Measurements from ENCODE around the gene PIEZO2.
"Not testable (repeated sequence)": the region's sequence is repeated elsewhere in the genome, so short reads cannot be mapped to it uniquely, and the experiment has no call there.

PIEZO2 gene

GRCh38 chr18:10681581-10682367 is 467.6 kb downstream of the PIEZO2 start:
- no peak for DNase-seq (ENCODE audit: low spot score)

DNA sequence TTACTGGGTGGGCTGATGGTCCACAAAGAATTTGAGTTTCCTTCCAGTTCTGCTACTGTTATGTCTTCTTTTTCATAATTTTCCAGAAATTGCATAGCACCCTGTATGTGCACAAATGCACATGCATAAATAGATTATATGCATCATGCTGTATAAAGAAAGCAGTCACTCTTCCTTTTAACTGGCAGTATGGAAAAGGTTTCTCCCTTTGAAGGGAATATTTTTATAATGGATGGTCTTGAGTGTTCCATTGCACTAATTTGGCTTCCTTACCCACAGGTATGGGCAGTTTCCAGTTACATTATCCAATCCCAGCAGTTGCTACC is 469.1 kb downstream of the PIEZO2 start:
- no peak for DNase-seq (ENCODE audit: low spot score)

- DNase-seq (ENCODE audit: low spot score) = no peak
These were observed 469.7 kb downstream of the PIEZO2 start for GRCh38 chr18:10679557-10680270.

DNA sequence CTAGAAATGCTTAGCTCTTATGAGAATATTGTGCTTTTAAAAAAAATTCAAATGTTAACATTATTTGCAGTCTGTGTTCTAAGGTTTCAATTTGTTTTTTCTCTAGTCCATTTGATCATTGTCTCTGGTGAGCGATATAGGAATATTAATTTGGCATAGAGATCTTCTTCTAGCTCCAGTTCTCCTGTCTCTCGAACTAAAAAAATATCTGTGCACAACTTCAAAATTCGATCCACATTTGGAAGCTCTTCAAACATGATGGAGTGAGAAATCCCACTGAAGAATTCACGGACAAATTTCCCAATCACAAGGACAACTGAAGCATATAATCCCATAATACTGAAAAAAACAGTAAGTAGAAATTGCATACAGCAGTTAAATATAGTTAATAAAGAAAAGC is 477.9 kb downstream of the PIEZO2 start:
- no peak for DNase-seq (ENCODE audit: low spot score)

DNA sequence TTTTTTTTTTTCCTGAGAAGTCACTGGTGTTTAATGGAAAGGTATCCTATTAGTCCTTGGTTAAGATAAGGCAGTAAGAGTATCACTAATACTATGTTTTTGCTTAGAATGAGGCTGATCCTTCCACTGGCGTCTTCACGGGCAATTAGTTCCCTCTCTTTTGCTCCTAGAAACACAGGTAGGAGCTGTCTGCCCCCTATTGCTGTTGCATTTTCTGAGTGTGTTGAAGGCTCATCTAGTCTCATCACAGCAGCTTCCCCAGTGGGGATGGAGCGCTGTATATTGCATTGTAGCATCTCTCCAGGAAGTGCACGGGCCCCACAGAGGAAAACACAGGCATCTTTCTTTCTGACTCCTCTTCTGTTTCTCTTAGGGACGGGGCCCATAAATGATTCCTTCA is 478.5 kb downstream of the PIEZO2 start:
- no peak for DNase-seq (ENCODE audit: low spot score)

- no peak for DNase-seq (ENCODE audit: low spot score)
These were observed 479.8 kb downstream of the PIEZO2 start for GRCh38 chr18:10669441-10670100.

GRCh38 chr18:10663750-10664149 is 485.6 kb downstream of the PIEZO2 start:
- DNase-seq (ENCODE audit: low spot score) = no peak

- no peak for DNase-seq (ENCODE audit: low spot score)
These were observed 488.1 kb downstream of the PIEZO2 start for GRCh38 chr18:10661317-10661716.

DNA sequence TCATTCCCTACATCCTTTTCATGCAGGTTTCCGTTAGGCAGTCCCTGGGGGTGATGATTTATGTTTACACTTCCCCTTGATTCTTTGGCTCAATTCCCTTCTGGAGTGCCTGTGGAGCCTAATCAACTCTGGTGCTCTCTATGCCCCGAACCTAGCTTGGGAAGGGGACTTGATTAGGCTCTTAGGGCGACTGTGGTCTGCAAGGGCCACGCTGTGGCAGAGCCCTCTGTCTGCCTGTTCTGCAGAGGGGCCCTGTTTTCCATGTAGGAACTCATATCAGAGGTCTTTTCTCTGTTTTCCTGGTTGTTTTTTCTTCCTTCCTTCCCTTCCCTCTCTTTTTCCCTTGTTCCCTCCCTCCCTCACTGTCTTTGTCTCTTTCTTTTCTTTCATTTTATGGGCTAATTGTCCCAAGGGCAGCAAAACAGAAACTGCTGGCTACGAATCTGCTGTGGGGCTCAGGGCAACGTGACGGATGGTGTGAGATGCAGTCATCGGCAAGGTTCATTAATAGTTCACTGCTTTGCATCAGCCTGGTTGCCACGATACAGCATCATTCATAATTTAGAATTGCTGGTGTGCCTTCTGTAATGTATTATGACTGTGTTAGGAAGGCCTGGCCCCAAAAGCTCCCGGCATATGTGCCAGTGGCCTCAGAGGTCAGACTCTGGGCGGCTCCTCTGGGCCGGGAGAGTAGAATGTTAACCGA is 489.0 kb downstream of the PIEZO2 start:
- DNase-seq (ENCODE audit: low spot score) = no peak

- DNase-seq (ENCODE audit: low spot score) = no peak
These were observed 489.8 kb downstream of the PIEZO2 start for GRCh38 chr18:10659594-10659993.

- no peak for DNase-seq (ENCODE audit: low spot score)
These were observed 490.4 kb downstream of the PIEZO2 start for GRCh38 chr18:10659000-10659399.

DNA sequence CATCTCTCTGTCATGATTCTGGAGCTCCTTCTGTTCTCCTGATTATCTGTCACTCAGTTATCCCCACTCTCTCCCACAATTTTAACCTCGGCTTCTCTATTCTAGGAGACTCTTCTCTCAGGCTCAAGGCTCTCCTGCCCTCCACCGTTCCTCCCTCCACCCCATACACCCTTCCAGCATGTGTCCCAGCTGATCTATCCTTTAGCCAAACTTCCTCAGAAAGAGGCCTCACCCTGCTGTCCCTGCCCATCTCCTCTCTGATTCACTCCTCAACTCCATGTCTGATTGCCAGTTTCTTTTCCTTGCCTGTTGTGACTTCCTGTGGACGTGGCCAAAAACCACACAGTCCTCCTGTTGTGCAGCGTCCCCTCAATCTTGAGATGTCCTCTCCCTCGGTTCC is 505.4 kb downstream of the PIEZO2 start:
- DNase-seq (ENCODE audit: low spot score) = not testable (repeated sequence)

GRCh38 chr18:10642915-10643524 is 506.3 kb downstream of the PIEZO2 start:
- DNase-seq (ENCODE audit: low spot score) = not testable (repeated sequence)

GRCh38 chr18:10638539-10638885 is 510.9 kb downstream of the PIEZO2 start:
- DNase-seq (ENCODE audit: low spot score) = not testable (repeated sequence)

GRCh38 chr18:10637858-10638538 is 511.4 kb downstream of the PIEZO2 start:
- not testable (repeated sequence) for DNase-seq (ENCODE audit: low spot score)

GRCh38 chr18:10629076-10629475 is 520.3 kb downstream of the PIEZO2 start:
- not testable (repeated sequence) for DNase-seq (ENCODE audit: low spot score)

GRCh38 chr18:10626606-10627213 is 522.7 kb downstream of the PIEZO2 start:
- DNase-seq (ENCODE audit: low spot score) = not testable (repeated sequence)

GRCh38 chr18:10623606-10624005 is 525.8 kb downstream of the PIEZO2 start:
- not testable (repeated sequence) for DNase-seq (ENCODE audit: low spot score)

DNA sequence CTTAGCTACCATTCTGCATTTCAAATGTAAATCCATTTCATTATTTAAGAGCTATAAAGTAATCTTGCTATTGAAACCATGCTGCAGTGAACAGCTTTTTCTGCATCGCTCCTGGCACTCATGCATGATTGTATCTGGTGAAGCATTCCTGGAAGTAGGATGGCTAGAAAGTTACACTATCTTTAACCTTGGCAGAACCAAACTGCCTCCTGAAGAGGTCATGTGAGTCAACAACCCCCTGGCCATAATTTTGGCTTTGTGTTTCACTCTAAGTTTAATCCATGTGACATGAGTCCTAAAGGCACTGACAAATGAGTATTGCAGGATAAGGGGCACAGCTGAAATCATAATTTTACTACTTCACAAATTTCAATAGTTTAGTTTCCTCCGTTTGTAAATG is 526.4 kb downstream of the PIEZO2 start:
- not testable (repeated sequence) for DNase-seq (ENCODE audit: low spot score)

DNA sequence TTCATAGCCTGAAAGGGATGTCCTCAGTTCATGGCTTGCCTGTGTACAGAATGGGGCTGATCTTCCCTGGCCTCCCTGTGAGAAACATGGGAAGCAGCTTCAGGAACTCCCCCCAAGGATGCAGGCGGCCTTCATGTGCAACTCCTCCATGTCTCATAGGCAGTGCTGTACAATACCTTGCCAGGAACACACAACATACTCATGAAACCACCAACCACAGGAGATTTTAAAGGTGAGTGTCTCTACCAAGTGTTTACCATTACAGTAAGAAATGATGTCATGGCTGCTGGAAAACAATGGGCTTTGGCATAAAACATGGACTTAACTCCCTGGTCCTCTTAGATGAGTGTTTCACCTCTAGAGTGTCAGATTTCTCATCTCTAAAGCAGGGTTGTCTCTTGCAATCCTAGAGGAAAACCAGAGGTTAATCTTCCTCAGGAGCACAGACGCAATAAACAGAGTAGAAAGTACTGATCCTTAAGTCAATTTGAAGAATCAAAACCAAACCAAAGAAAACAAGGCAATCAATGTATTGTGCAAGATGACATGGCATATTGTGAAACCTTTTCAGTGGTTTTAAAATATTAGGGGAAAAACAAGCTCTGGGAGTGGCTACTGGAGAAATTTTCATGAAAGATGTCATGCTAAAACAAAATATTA is 528.6 kb downstream of the PIEZO2 start:
- not testable (repeated sequence) for DNase-seq (ENCODE audit: low spot score)

All from hematopoietic multipotent progenitor cell treated with erythropoietin and hydrocortisone succinate and interleukin-3 and kit ligand, for 15 days (in vitro differentiated cells).